ENCODE measurements around the gene BMP8A. TPM values are rescaled to one million over a fixed set of nuclear protein-coding genes. Genes with fewer than 3 reads are reported as not detected.

Gene BMP8A
- 0.23 TPM in 1 of 5 replicates, not detected in the others for total RNA-seq (2022; extraction: Qiagen RNA extraction; ENCODE audit: low read depth)

GRCh38 chr1:39491146-39491921 is at the start of gene BMP8A:
Gene BMP8A, plus strand, starts transcription at chr1:39491636. Its CDS starts 356 bp downstream, at chr1:39491992.

Other genes with a start within 250 kb of the BMP8A start
- gene PABPC4, start 85.2 kb downstream of the BMP8A start, total RNA-seq (2022; extraction: Qiagen RNA extraction; ENCODE audit: low read depth): 129 to 178 TPM (median 135 TPM) in 5 replicates
- gene HEYL, start 148.0 kb downstream of the BMP8A start, total RNA-seq (2022; extraction: Qiagen RNA extraction; ENCODE audit: low read depth): 2.9 to 3.5 TPM (median 3.1 TPM) in 5 replicates
- not detected in 5 replicates for gene NT5C1A, start 180.5 kb downstream of the BMP8A start, total RNA-seq (2022; extraction: Qiagen RNA extraction; ENCODE audit: low read depth)
- gene HPCAL4, start 199.8 kb downstream of the BMP8A start, total RNA-seq (2022; extraction: Qiagen RNA extraction; ENCODE audit: low read depth): 0.26 to 0.42 TPM (median 0.33 TPM) in 5 replicates
- 39.1 to 40.2 TPM (median 39.7 TPM) in 5 replicates for gene PPIE, start 247.2 kb downstream of the BMP8A start, total RNA-seq (2022; extraction: Qiagen RNA extraction; ENCODE audit: low read depth)